WTC11 (cell line): ENCODE results near the gene SNTB2.

ENCODE experiments used
- E2F5 ChIP-seq: sonication (generic); formaldehyde crosslinking; IDR thresholded peaks from 2 replicates; pipeline ENCODE4 v1.8.1; 2022; ENCODE audit warnings: mild to moderate bottlenecking, moderate library complexity, missing genetic modification reagents
- IRF2 ChIP-seq: sonication (generic); formaldehyde crosslinking; IDR thresholded peaks from 2 replicates; pipeline ENCODE4 v1.8.0; 2022; ENCODE audit warnings: low read depth, missing genetic modification reagents, borderline replicate concordance
- RELA ChIP-seq: sonication (generic); formaldehyde crosslinking; IDR thresholded peaks from 2 replicates; pipeline ENCODE4 v1.8.1; 2022; ENCODE audit warnings: missing genetic modification reagents, mild to moderate bottlenecking, borderline replicate concordance
- SP1 ChIP-seq: sonication (generic); formaldehyde crosslinking; conservative IDR thresholded peaks from 2 replicates; pipeline ENCODE4 v1.8.1; 2022; ENCODE audit warnings: missing genetic modification reagents
- TF ChIP-seq, protein P1 (sequence below): fragments of 200-600 bp; IDR thresholded peaks from 2 replicates; pipeline ENCODE4 v1.8.0; 2022; ENCODE audit warnings: antibody characterized with exemption

GRCh38 chr16:69225121-69225520, 38.2 kb downstream of the SNTB2 start:
- TF ChIP-seq, protein P1, sequence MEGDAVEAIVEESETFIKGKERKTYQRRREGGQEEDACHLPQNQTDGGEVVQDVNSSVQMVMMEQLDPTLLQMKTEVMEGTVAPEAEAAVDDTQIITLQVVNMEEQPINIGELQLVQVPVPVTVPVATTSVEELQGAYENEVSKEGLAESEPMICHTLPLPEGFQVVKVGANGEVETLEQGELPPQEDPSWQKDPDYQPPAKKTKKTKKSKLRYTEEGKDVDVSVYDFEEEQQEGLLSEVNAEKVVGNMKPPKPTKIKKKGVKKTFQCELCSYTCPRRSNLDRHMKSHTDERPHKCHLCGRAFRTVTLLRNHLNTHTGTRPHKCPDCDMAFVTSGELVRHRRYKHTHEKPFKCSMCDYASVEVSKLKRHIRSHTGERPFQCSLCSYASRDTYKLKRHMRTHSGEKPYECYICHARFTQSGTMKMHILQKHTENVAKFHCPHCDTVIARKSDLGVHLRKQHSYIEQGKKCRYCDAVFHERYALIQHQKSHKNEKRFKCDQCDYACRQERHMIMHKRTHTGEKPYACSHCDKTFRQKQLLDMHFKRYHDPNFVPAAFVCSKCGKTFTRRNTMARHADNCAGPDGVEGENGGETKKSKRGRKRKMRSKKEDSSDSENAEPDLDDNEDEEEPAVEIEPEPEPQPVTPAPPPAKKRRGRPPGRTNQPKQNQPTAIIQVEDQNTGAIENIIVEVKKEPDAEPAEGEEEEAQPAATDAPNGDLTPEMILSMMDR = no peak
- TF ChIP-seq RELA (no peak), E2F5 (CRISPR knock-in tag) (no peak), SP1 (CRISPR knock-in tag) (no peak), IRF2 (CRISPR knock-in tag) (no peak)
